GF-D8 (cell line): ENCODE data around the gene GABRG3.

Source experiments
- DNase-seq: peaks from one replicate; lab custom pipeline; 2025; lab: John Stamatoyannopoulos, UW

The GABRG3 gene

GRCh38 chr15:27576576-27576975, 605.6 kb downstream of the GABRG3 start:
- no peak for DNase-seq

DNA sequence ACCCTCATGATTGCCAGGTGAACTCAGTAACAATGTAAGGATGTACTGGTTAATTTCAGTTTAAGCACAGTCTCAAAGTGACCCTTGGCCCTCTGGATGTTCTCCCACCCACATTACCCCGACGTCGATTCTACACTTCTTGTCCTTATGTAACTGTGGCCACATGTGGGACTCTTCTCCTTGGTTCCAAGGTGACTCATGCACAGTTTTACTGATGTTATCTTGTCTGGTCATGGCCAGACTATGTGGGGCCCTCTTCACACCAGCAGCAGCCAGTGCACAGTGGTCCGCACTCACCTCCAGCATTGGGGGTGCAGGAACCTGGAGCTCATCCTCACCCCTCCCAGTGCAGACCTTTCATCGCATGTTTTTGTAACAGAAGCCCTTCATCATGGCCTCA, 608.8 kb downstream of the GABRG3 start:
- no peak for DNase-seq

DNA sequence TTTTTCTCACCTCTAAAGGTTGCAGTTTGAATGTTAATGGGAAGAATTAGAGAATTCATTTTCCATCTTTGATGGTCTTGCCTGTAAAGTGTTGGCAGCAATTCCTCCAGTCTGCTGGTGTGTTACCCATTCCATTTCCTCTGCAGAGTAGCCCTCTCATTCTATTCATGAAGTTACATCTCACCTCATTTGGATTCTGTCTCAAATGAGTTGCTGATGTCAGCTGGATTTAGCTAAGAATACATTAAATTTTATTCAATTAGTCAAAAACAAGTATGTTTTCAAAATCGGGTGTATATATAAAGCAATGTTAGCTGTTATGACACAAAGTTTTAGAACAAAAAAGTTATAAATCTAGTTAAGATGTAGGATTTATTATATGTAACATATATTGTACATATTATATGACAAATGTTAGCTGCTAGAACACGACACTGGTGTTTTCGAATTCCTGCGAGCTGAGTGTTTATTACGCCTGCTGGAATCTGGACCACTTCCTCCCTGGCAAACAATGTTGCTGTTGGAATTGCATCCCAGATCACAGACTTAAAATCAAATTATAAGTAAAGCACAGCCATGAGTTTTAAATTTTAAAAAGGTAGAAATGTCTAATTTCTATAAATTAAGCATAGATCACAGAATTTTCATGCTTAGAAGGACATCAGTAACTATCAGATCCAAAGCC, 611.9 kb downstream of the GABRG3 start:
- no peak for DNase-seq

DNA sequence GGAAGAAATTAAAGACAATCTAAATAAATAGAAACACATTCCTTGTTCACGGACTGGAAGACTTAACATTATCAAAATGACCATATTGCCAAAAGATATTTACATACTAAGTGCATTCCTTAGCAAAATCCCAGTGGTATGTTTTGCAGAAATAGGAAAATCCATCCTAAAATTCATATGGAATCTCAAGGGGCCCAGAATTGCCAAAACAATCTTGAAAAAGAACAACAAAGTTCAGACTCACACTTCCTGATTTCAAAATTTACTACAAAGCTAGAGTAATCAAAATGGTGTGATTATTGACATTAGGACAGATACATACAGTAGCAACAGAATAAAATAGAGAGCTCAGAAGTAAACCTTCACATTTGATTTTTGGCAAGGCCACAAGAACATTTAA, 612.7 kb downstream of the GABRG3 start:
- DNase-seq = no peak

- no peak for DNase-seq
Observed at GRCh38 chr15:27585041-27585640, 614.2 kb downstream of the GABRG3 start.

GRCh38 chr15:27587810-27588209, 616.8 kb downstream of the GABRG3 start:
- DNase-seq = no peak

- no peak for DNase-seq
Observed at GRCh38 chr15:27589260-27589659, 618.3 kb downstream of the GABRG3 start.

GRCh38 chr15:27589782-27590181, 618.8 kb downstream of the GABRG3 start:
- DNase-seq = no peak
